K562 (cell line): ENCODE results near the gene LILRA6. TPM values are rescaled to one million over a fixed set of nuclear protein-coding genes. Genes with fewer than 3 reads are reported as not detected.
"Not testable (repeated sequence)": the region's sequence is repeated elsewhere in the genome, so short reads cannot be mapped to it uniquely, and the experiment has no call there.

ENCODE experiments used
- ATAC-seq: fragments of 200-7000 bp; cut with Tn5 transposase; 3 replicates; pipeline ENCODE4 v1.9.1; 2020; ENCODE audit warnings: moderate library complexity
- BruUV-seq: library from RNA; stranded (reverse); fragments of 400-500 nt; replicated peaks from 2 replicates; lab custom pipeline; 2021; lab: Mats Ljungman, UMichigan
- CTCF ChIA-PET: fragments of 300-600 bp; formaldehyde crosslinking; extraction: SDS; loops from one replicate; lab custom pipeline; 2021; ENCODE audit warnings: low intra/inter-chr PET ratio; lab: Yijun Ruan, JAX
- POLR2A ChIA-PET: fragments of 300-600, 350-650 bp; sonication (Branson Sonifier 250); formaldehyde crosslinking; extraction: SDS; loops from one replicate; lab custom pipeline; 2021; ENCODE audit warnings: antibody characterized with exemption, inconsistent platforms; lab: Yijun Ruan, JAX
- DNase-seq, 4 experiments: peaks; one replicate each; pipeline versions ENCODE4 v3.0.0 to v3.0.0-alpha.2; 2011 to 2018; ENCODE audit warnings: low spot score in 3 of 4, mixed read lengths in 3 of 4; ENCODE audit errors: extremely low read depth in 1 of 4
- FAIRE-seq: peaks from 2 replicates; lab custom pipeline; 2011; peaks lifted over from hg19 to GRCh38; lab: Jason Lieb, UNC
- H2AFZ ChIP-seq: 2 replicates; pipeline ENCODE4 v1.6.0; 2011; ENCODE audit warnings: low read depth, low read length, control low read depth, inconsistent platforms
- H3K27ac ChIP-seq: fragments of 200-600 bp; 3 replicates; pipeline ENCODE4 v1.8.0; 2011; ENCODE audit warnings: low read depth, mild to moderate bottlenecking, control low read depth, inconsistent platforms, low read length, moderate library complexity, mixed read lengths; ENCODE audit errors: extremely low read depth
- H3K27me3 ChIP-seq, 2 experiments: fragments of 300-600 bp in 1 of 2; 2 replicates in 1 of 2; 3 replicates in 1 of 2; pipeline versions ENCODE4 v1.6.0 to v1.8.0; 2011; ENCODE audit warnings: inconsistent platforms in 2 of 2, low read length in 2 of 2, mild to moderate bottlenecking in 1 of 2, mixed read lengths in 1 of 2, moderate library complexity in 1 of 2; ENCODE audit not compliant: control insufficient read depth in 2 of 2, insufficient read depth in 2 of 2
- H3K36me3 ChIP-seq: fragments of 300-600 bp; 3 replicates; pipeline ENCODE4 v1.8.0; 2011; ENCODE audit warnings: mild to moderate bottlenecking, low read length, inconsistent platforms; ENCODE audit not compliant: control insufficient read depth, insufficient read depth
- H3K4me1 ChIP-seq, 2 experiments: fragments of 200-600 bp in 1 of 2; replicated peaks in 1 of 2; 2 replicates in 1 of 2; 3 replicates in 1 of 2; pipeline versions ENCODE4 v1.5.1 to v1.8.0; 2011; ENCODE audit warnings: inconsistent platforms in 2 of 2, low read length in 2 of 2, mild to moderate bottlenecking in 1 of 2, mixed read lengths in 1 of 2, moderate library complexity in 1 of 2; ENCODE audit not compliant: control insufficient read depth in 2 of 2, insufficient read depth in 2 of 2
- H3K4me2 ChIP-seq: 2 replicates; pipeline ENCODE4 v1.6.1; 2011; ENCODE audit warnings: low read length, control low read depth, inconsistent platforms, mixed read lengths; ENCODE audit not compliant: insufficient read depth
- H3K4me3 ChIP-seq: fragments of 200-600 bp; sonication (generic), shearing (Covaris generic); 2 replicates; pipeline ENCODE4 v1.5.1; 2016; ENCODE audit warnings: control low read depth, inconsistent platforms
- H3K79me2 ChIP-seq: fragments of 200-600 bp; 3 replicates; pipeline ENCODE4 v1.8.0; 2011; ENCODE audit warnings: low read length, inconsistent platforms; ENCODE audit not compliant: control insufficient read depth, insufficient read depth
- H3K9ac ChIP-seq, 2 experiments: 2 replicates each; pipeline versions ENCODE4 v1.6.0 to v1.6.1; 2011; ENCODE audit warnings: low read depth in 2 of 2, low read length in 2 of 2, control low read depth in 1 of 2, inconsistent platforms in 1 of 2, mild to moderate bottlenecking in 1 of 2, mixed read lengths in 1 of 2; ENCODE audit not compliant: insufficient read depth in 1 of 2
- H3K9me1 ChIP-seq: one replicate; pipeline ENCODE4 v1.6.0; 2011; ENCODE audit warnings: inconsistent platforms, mild to moderate bottlenecking, low read length, moderate library complexity; ENCODE audit not compliant: control insufficient read depth, insufficient read depth
- H3K9me3 ChIP-seq: replicated peaks from 2 replicates; pipeline ENCODE4 v1.5.1; 2011; ENCODE audit warnings: low read depth, low read length, inconsistent platforms; ENCODE audit not compliant: control insufficient read depth, insufficient read depth
- H4K20me1 ChIP-seq: replicated peaks from 2 replicates; pipeline ENCODE4 v1.6.1; 2011; ENCODE audit warnings: low read length, inconsistent platforms, mixed read lengths; ENCODE audit not compliant: control insufficient read depth, insufficient read depth
- CBX3 ChIP-seq, 2 experiments: IDR thresholded peaks; 1 replicate in 1 of 2; 2 replicates in 1 of 2; pipeline ENCODE4 v1.6.1; 2012; ENCODE audit warnings: inconsistent platforms in 2 of 2, low read length in 2 of 2, borderline replicate concordance in 1 of 2, control low read depth in 1 of 2
- MAFF ChIP-seq: IDR thresholded peaks from 2 replicates; pipeline ENCODE4 v1.6.1; 2012; ENCODE audit warnings: low read length, improper control_type of control experiment
- SAP30 ChIP-seq: fragments of 200-600 bp; sonication (generic); IDR thresholded peaks from 2 replicates; pipeline ENCODE4 v1.6.1; 2012; ENCODE audit warnings: borderline replicate concordance, low read depth, mild to moderate bottlenecking, moderate library complexity, low read length, control low read depth, inconsistent platforms; ENCODE audit not compliant: insufficient read depth, poor library complexity, severe bottlenecking
- SP1 ChIP-seq: sonication (generic); formaldehyde crosslinking; IDR thresholded peaks from 2 replicates; pipeline ENCODE4 v1.8.1; 2022; ENCODE audit warnings: mild to moderate bottlenecking, missing genetic modification reagents
- ZC3H4 ChIP-seq: sonication (generic); formaldehyde crosslinking; IDR thresholded peaks from 2 replicates; pipeline ENCODE4 v1.9.0; 2021; ENCODE audit warnings: missing genetic modification reagents, borderline replicate concordance
- WGBS: fragments of 100-300 bp; shearing (Covaris generic); methylation state at CpG from one replicate; pipeline ENCODE4 v1.1.6; 2016; ENCODE audit warnings: low coverage, mixed read lengths; ENCODE audit not compliant: insufficient coverage; ENCODE audit errors: missing lambda C conversion rate; 5-methylcytosine and 5-hydroxymethylcytosine counted together
- in situ Hi-C: fragments of 300-500 bp; cut with MboI; formaldehyde crosslinking; loops from 4 replicates; pipeline ENCODE4 v1.15.0; 2018; ENCODE audit warnings: inconsistent platforms, mixed read lengths
- intact Hi-C: fragments of 100-400 bp; cut with micrococcal nuclease; formaldehyde crosslinking; loops from 2 replicates; pipeline ENCODE4 v1.14.2; 2022
- polyA plus RNA-seq, 8 experiments: library from polyadenylated mRNA; depleted of rRNA in 4 of 8; stranded (reverse) in 5 of 8; unstranded in 3 of 8; fragments of >200 nt; fragmentation: Nextera tagmentation in 2 of 8; fragmentation: Illumina TruSeq in 1 of 8; extraction: Ambion mirVana in 2 of 8; extraction: Trizol in 1 of 8; gene quantifications; 2 replicates each; pipeline versions ENCODE4 v1.2.1 to v1.2.3, GENCODE V29; 2011 to 2014; ENCODE audit warnings: inconsistent platforms in 1 of 8, missing spikeins in 1 of 8
- total RNA-seq, 7 experiments: library from RNA; depleted of rRNA in 6 of 7; stranded (reverse); fragments of >200 nt in 6 of 7; fragmentation: Illumina TruSeq in 2 of 7; extraction: Trizol in 2 of 7; gene quantifications; 2 replicates each; pipeline versions ENCODE4 v1.2.1 to v1.2.3, GENCODE V29; 2011 to 2021; ENCODE audit warnings: low replicate concordance in 1 of 7
- TF ChIP-seq, protein P1 (sequence below), 2 experiments: fragments of 150-350 bp in 1 of 2; IDR thresholded peaks; 2 replicates each; pipeline ENCODE4 v1.6.1; 2012 to 2016; ENCODE audit warnings: low read depth in 2 of 2, low read length in 2 of 2, mild to moderate bottlenecking in 1 of 2, moderate library complexity in 1 of 2
- TF ChIP-seq, protein P2 (sequence below), 3 experiments: fragments of 200-800 bp in 1 of 3; sonication (Bioruptor generic) in 1 of 3; sonication (generic) in 1 of 3; formaldehyde crosslinking in 1 of 3; IDR thresholded peaks; 2 replicates each; pipeline versions ENCODE4 v1.6.1 to v1.8.0; 2016 to 2022; ENCODE audit warnings: mild to moderate bottlenecking in 2 of 3, missing compliant biosample characterization in 2 of 3, missing genetic modification characterization in 2 of 3, missing genetic modification reagents in 1 of 3

The LILRA6 gene
- total and polyA plus RNA-seq, 9 of the 15 experiments (the other 6 are each of a cell fraction or from before 2014, with no cell fraction given) = 0.03 TPM; not detected in 8

DNA sequence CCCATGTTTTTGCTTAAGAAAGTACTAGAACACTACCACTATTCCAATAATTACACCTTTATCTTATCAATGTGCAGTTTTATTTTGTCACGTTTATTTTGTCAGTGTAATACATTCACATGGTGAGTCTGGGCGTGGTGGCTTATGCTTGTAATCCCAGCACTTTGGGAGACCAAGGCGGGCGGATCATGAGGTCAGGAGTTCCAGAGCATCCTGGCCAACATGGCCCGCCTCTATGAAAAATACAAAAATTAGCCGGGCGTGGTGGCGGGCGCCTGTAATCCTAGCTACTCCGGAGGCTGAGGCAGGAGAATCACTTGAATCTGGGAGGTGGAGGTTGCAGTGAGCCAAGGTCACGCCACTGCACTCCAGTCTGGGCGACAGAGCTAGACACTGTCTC lies 48.1 kb downstream of the LILRA6 start:
- H3K9ac ChIP-seq, H3K9me3 ChIP-seq, ATAC-seq, H3K9me1 ChIP-seq, H3K4me2 ChIP-seq, H3K27ac ChIP-seq, DNase-seq, POLR2A ChIA-PET, CTCF ChIA-PET, intact Hi-C loops, H2AFZ ChIP-seq, H3K4me3 ChIP-seq, in situ Hi-C loops, BruUV-seq, H4K20me1 ChIP-seq, FAIRE-seq, H3K27me3 ChIP-seq: not testable (repeated sequence)
- H3K36me3 ChIP-seq = peaks cover 40% of the 10 kb centered on the region; the same call in 2 of the 3 replicates
- WGBS = 91% methylated on average over 12 of the region's 12 CpGs
- peaks cover 9 to 27% of the 10 kb centered on the region in 2 experiments; a peak in 3 of 5 replicates for H3K4me1 ChIP-seq
- H3K79me2 ChIP-seq = peaks cover 19% of the 10 kb centered on the region

DNA sequence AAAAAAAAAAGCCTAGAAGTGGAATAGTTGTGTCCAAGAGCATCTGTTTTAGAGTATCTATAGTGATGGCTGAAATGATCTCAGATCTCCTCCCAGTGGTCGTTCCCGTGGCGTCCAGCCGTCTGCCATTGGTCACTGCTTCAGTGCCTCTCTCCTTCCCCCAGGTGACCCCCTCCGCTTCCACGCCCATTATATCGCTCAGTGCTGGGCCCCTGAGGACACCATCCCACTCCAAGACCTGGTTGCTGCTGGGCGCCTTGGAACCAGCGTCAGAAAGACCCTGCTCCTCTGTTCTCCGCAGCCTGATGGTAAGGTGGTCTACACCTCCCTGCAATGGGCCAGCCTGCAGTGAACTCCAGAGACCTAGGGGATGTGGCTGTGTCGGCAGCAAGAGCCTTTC lies 49.6 kb downstream of the LILRA6 start:
- H3K9me1 ChIP-seq = no peaks in the 10 kb centered on the region
- no peak overlapping the region for H2AFZ ChIP-seq
- no TSS peak for BruUV-seq
- H3K27ac ChIP-seq = no peak overlapping the region
- no peaks in the 10 kb centered on the region for H3K9me3 ChIP-seq
- ATAC-seq (no peak), FAIRE-seq (no peak), DNase-seq (peak in 2 of 4 experiments; percentile 8 to 12)
- 88% methylated on average over 11 of the region's 11 CpGs for WGBS
- intact Hi-C loops = no loop called here
- ChIA-PET POLR2A (interaction anchor here (2.8 to 7.0 kb wide), 2 partner anchors 8 to 15 kb away, joined by 18 to 206 read pairs; partner anchors contain the start of gene RPS9), CTCF (no interaction called here)
- H3K9ac ChIP-seq = peak overlapping the region in 1 of 2 experiments; percentile 53; a peak in 2 of 4 replicates
- peaks cover 41% of the 10 kb centered on the region; the same call in 2 of the 3 replicates for H3K36me3 ChIP-seq
- H3K79me2 ChIP-seq = peaks cover 33% of the 10 kb centered on the region
- no peaks in the 10 kb centered on the region for H4K20me1 ChIP-seq
- peaks cover 10 to 34% of the 10 kb centered on the region in 2 experiments; a peak in 4 of 5 replicates for H3K4me1 ChIP-seq
- in situ Hi-C loops = no loop called here
- H3K27me3 ChIP-seq = no peaks in the 10 kb centered on the region
- H3K4me3 ChIP-seq = no peak overlapping the region
- H3K4me2 ChIP-seq = no peak overlapping the region
- TF ChIP-seq MAFF (no peak), CBX3 (IDR thresholded peaks at IDR 0.05; ENCODE audit: borderline replicate concordance in 1 of 2, low read length in 2 of 2) (no peak), ZC3H4 (CRISPR knock-in tag) (no peak), SP1 (CRISPR knock-in tag) (no peak), SAP30 (no peak)
- TF ChIP-seq, protein P1, sequence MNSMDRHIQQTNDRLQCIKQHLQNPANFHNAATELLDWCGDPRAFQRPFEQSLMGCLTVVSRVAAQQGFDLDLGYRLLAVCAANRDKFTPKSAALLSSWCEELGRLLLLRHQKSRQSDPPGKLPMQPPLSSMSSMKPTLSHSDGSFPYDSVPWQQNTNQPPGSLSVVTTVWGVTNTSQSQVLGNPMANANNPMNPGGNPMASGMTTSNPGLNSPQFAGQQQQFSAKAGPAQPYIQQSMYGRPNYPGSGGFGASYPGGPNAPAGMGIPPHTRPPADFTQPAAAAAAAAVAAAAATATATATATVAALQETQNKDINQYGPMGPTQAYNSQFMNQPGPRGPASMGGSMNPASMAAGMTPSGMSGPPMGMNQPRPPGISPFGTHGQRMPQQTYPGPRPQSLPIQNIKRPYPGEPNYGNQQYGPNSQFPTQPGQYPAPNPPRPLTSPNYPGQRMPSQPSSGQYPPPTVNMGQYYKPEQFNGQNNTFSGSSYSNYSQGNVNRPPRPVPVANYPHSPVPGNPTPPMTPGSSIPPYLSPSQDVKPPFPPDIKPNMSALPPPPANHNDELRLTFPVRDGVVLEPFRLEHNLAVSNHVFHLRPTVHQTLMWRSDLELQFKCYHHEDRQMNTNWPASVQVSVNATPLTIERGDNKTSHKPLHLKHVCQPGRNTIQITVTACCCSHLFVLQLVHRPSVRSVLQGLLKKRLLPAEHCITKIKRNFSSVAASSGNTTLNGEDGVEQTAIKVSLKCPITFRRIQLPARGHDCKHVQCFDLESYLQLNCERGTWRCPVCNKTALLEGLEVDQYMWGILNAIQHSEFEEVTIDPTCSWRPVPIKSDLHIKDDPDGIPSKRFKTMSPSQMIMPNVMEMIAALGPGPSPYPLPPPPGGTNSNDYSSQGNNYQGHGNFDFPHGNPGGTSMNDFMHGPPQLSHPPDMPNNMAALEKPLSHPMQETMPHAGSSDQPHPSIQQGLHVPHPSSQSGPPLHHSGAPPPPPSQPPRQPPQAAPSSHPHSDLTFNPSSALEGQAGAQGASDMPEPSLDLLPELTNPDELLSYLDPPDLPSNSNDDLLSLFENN (IDR thresholded peaks at IDR 0.05; ENCODE audit: low read depth in 2 of 2, low read length in 2 of 2) = no peak
- TF ChIP-seq, protein P2, sequence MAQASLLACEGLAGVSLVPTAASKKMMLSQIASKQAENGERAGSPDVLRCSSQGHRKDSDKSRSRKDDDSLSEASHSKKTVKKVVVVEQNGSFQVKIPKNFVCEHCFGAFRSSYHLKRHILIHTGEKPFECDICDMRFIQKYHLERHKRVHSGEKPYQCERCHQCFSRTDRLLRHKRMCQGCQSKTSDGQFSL (CRISPR knock-in tag; IDR thresholded peaks at IDR 0.05) = no peak
- TF ChIP-seq, protein P2 (tag; IDR thresholded peaks at IDR 0.05) = no peak
